GM19043 (cell line): ENCODE data around the gene MBP.
A peak's percentile ranks its signal among the peaks of the same experiment; 100 is the strongest.
"Not testable (repeated sequence)": the region's sequence is repeated elsewhere in the genome, so short reads cannot be mapped to it uniquely, and the experiment has no call there.

Experiments
- ATAC-seq: cut with Tn5 transposase; IDR thresholded peaks from one replicate; pipeline ENCODE4 v1.9.1; 2021; ENCODE audit warnings: low read depth; ENCODE audit not compliant: unreplicated experiment

Gene MBP

GRCh38 chr18:76959605-76960004 is 173.0 kb downstream of the MBP start:
- ATAC-seq: no peak

GRCh38 chr18:76958692-76959341 is 173.8 kb downstream of the MBP start:
- no peak for ATAC-seq

- no peak for ATAC-seq
Observed at GRCh38 chr18:76957384-76958355, 174.9 kb downstream of the MBP start.

GRCh38 chr18:76956648-76957047 is 175.9 kb downstream of the MBP start:
- no peak for ATAC-seq

GRCh38 chr18:76955524-76956170 is 176.9 kb downstream of the MBP start:
- no peak for ATAC-seq

- no peak for ATAC-seq
Observed at GRCh38 chr18:76953583-76954233, 178.9 kb downstream of the MBP start.

GRCh38 chr18:76953156-76953555 is 179.4 kb downstream of the MBP start:
- ATAC-seq: no peak

GRCh38 chr18:76952747-76953146 is 179.8 kb downstream of the MBP start:
- no peak for ATAC-seq

- ATAC-seq: peak; percentile 64
Observed at GRCh38 chr18:76951456-76952247, 180.9 kb downstream of the MBP start.

- ATAC-seq: no peak
Observed at GRCh38 chr18:76948345-76948744, 184.2 kb downstream of the MBP start.

- ATAC-seq: not testable (repeated sequence)
Observed at GRCh38 chr18:76944346-76944745, 188.2 kb downstream of the MBP start.

- ATAC-seq: no peak
Observed at GRCh38 chr18:76943542-76944339, 188.8 kb downstream of the MBP start.

- no peak for ATAC-seq
Observed at GRCh38 chr18:76941284-76941683, 191.3 kb downstream of the MBP start.

GRCh38 chr18:76938619-76939018 is 194.0 kb downstream of the MBP start:
- no peak for ATAC-seq

- no peak for ATAC-seq
Observed at GRCh38 chr18:76937597-76937996, 195.0 kb downstream of the MBP start.

GRCh38 chr18:76936877-76937276 is 195.7 kb downstream of the MBP start:
- no peak for ATAC-seq

GRCh38 chr18:76935722-76936337 is 196.8 kb downstream of the MBP start:
- no peak for ATAC-seq

- ATAC-seq: no peak
Observed at GRCh38 chr18:76932026-76932819, 200.4 kb downstream of the MBP start.
